Medulla oblongata (tissue), 1 donor: ENCODE results near the gene JARID2.

Experiments
- DNase-seq: peaks from one replicate; pipeline ENCODE4 v3.0.0-alpha.2; 2015; ENCODE audit errors: extremely low spot score

Gene JARID2

GRCh38 chr6:15374119-15374518 lies 128.2 kb downstream of the JARID2 start:
- no peak for DNase-seq

- no peak for DNase-seq
These were observed 129.1 kb downstream of the JARID2 start for GRCh38 chr6:15375018-15375417.

GRCh38 chr6:15375638-15376290 lies 129.9 kb downstream of the JARID2 start:
- no peak for DNase-seq

- no peak for DNase-seq
These were observed 131.1 kb downstream of the JARID2 start for GRCh38 chr6:15376900-15377487.

GRCh38 chr6:15378272-15378671 lies 132.4 kb downstream of the JARID2 start:
- DNase-seq: no peak

- DNase-seq: no peak
These were observed 133.0 kb downstream of the JARID2 start for GRCh38 chr6:15378866-15379265.

- DNase-seq: no peak
These were observed 134.5 kb downstream of the JARID2 start for GRCh38 chr6:15380351-15380750.

- DNase-seq: no peak
These were observed 136.2 kb downstream of the JARID2 start for GRCh38 chr6:15382089-15382488.

- DNase-seq: no peak
These were observed 136.8 kb downstream of the JARID2 start for GRCh38 chr6:15382712-15383111.

GRCh38 chr6:15384901-15385300 lies 139.0 kb downstream of the JARID2 start:
- no peak for DNase-seq

GRCh38 chr6:15385521-15385920 lies 139.7 kb downstream of the JARID2 start:
- DNase-seq: no peak

- no peak for DNase-seq
These were observed 140.4 kb downstream of the JARID2 start for GRCh38 chr6:15386110-15386755.

GRCh38 chr6:15386756-15387112 lies 140.9 kb downstream of the JARID2 start:
- no peak for DNase-seq

- DNase-seq: no peak
These were observed 141.2 kb downstream of the JARID2 start for GRCh38 chr6:15387118-15387517.

- DNase-seq: peak; percentile 80
These were observed 143.4 kb downstream of the JARID2 start for GRCh38 chr6:15389084-15389764.

GRCh38 chr6:15389765-15390723 lies 144.2 kb downstream of the JARID2 start:
- peak; percentile 70 for DNase-seq

- peak; percentile 42 for DNase-seq
These were observed 145.6 kb downstream of the JARID2 start for GRCh38 chr6:15391500-15391899.

- no peak for DNase-seq
These were observed 146.3 kb downstream of the JARID2 start for GRCh38 chr6:15392182-15392581.

- DNase-seq: no peak
These were observed 147.7 kb downstream of the JARID2 start for GRCh38 chr6:15393605-15394004.

- no peak for DNase-seq
These were observed 149.2 kb downstream of the JARID2 start for GRCh38 chr6:15395087-15395486.

GRCh38 chr6:15396808-15397207 lies 150.9 kb downstream of the JARID2 start:
- DNase-seq: no peak
